Measurements from ENCODE around the gene ZNHIT3.

GRCh38 chr17:36470499-36470898, 16.0 kb upstream of the ZNHIT3 start:
- TF ChIP-seq REST (IDR thresholded peaks at IDR 0.05; ENCODE audit: insufficient read depth in 1 of 2, low read depth in 2 of 2, low read length in 2 of 2) (no peak), POLR2AphosphoS5 (IDR thresholded peaks at IDR 0.05; ENCODE audit: low read depth, low read length) (no peak), TAF1 (IDR thresholded peaks at IDR 0.05; ENCODE audit: borderline replicate concordance, insufficient read depth, low read length) (no peak), SIN3A (IDR thresholded peaks at IDR 0.05; ENCODE audit: borderline replicate concordance, insufficient read depth, low read length) (no peak), FOXP2 (optimal IDR thresholded peaks at IDR 0.05; ENCODE audit: borderline replicate concordance, extremely low read depth, extremely low read length, insufficient read depth) (no peak)
